Keratinocyte (primary cell): ENCODE data around the gene ANKRD36.
"Not testable (repeated sequence)": the region's sequence is repeated elsewhere in the genome, so short reads cannot be mapped to it uniquely, and the experiment has no call there.

Source experiments
- CTCF ChIP-seq, 3 experiments: IDR thresholded peaks in 1 of 3; conservative IDR thresholded peaks in 1 of 3; optimal IDR thresholded peaks in 1 of 3; 2 replicates in 2 of 3; 3 replicates in 1 of 3; pipeline versions ENCODE3 to v1.5.1; 2011; ENCODE audit warnings: low read length in 3 of 3, mild to moderate bottlenecking in 3 of 3, moderate library complexity in 2 of 3, control low read depth in 1 of 3, inconsistent platforms in 1 of 3; ENCODE audit not compliant: insufficient read depth in 2 of 3; ENCODE audit errors: extremely low read depth in 1 of 3
- EZH2 ChIP-seq: IDR thresholded peaks from one replicate; pipeline ENCODE4 v1.6.1; 2012; ENCODE audit warnings: inconsistent platforms, mild to moderate bottlenecking, low read length, moderate library complexity

- TF ChIP-seq CTCF (optimal IDR thresholded peaks at IDR 0.05 in 1 of 3, IDR thresholded peaks at IDR 0.05 in 1 of 3, conservative IDR thresholded peaks at IDR 0.05 in 1 of 3; ENCODE audit: extremely low read depth in 1 of 3, insufficient read depth in 2 of 3, low read length in 3 of 3); EZH2: not testable (repeated sequence)
Measured at GRCh38 chr2:97111246-97111645, 1.7 kb upstream of the ANKRD36 start.
